ENCODE results near the gene PLK5.
"Not testable (repeated sequence)": the region's sequence is repeated elsewhere in the genome, so short reads cannot be mapped to it uniquely, and the experiment has no call there.

Gene PLK5

DNA sequence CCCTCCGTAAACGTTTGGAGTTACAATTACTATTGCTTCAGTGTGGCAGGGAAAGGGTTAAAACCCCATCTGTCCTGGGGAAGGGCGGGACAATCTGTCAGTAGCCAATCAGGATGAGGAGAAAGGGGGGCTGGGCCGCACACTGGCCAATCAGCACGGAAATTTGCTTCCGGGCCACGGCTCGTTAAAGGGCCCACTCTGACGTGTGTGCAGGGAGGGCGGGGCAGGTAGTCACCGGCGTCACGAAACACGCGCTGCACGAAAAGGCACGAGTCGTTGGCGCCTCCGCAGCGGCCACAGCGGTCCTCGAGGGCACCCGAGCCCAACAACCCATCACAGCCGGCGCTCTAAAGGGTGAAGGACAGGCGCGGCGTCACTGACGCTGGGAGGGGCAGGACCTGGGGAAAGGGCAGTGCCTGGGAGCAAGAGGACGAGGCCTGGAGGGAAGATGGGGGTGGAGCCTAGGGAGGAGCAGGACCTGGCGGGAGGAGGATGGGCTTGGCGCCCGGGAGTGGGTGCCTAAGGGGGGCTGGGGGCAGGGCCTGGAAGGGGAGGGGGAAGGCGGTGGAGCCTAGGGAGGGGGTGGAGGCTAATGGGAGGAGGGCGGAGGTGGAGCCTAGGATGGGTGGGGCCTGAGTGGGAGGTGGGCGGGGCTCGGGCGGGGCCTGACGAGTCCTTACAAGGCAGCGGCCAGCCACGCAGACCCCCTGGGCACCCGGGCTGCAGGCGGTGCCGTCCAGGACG, 15.9 kb upstream of the PLK5 start:
- DNase-seq: peak; percentile 97

DNA sequence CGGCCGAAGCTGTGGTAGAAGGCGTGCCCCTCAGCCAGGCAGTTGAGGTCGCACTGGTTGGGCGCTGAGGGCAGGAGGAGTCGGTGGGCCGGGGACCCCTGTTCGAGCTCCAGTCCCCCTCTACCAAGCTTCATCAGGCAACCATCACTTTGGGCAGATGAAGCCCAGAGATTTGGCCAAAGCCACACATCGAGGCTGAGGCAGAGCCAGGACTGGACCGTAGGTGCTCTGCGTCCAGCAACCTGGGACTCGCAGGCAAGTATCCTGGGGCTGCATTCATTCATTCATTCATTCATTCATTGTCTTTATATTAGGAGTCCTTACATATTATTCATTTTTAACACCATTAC, 15.4 kb upstream of the PLK5 start:
- DNase-seq: no peak

DNA sequence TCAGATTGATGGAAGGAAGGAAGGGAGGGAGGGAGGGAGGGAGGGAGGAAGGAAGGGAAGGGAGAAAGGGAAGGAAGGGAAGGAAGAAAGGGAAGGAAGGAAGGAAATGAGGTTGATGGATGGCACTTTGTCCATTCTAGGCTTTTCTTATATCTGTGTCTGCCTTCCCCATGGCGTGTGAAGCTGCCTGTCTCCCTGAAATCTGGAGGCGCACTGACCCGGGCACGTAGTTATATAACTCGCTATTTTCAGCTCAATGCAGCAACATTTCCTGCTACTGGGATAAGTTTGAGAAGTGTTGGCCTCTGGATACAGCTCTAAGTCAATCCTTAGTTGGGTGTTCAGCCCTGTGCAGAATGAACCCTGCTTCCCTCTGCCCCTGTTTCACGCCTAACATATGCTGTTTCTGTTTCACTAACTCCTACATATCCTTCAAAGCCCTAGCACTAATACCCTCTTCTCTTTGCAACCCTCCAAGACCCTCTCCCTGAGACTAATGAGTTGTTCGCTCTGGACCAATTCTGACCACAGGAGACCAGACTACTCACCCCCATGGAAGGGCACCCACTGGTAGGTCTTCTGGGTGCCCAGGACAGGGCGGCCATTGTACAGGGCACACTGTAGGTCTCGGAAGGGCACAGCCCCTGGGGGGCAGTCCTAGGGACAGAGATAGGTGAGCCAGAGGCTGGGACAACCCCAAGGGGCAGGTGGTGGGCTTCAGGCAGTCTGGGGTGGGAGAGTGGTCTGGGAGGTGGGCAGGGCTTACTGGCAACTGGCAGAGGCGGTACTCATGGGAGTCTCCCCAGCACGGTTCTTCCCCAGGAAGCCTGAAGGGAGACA, 14.1 kb upstream of the PLK5 start:
- no peak for DNase-seq

- no peak for DNase-seq
Observed at GRCh38 chr19:1510442-1510806, 13.5 kb upstream of the PLK5 start.

DNA sequence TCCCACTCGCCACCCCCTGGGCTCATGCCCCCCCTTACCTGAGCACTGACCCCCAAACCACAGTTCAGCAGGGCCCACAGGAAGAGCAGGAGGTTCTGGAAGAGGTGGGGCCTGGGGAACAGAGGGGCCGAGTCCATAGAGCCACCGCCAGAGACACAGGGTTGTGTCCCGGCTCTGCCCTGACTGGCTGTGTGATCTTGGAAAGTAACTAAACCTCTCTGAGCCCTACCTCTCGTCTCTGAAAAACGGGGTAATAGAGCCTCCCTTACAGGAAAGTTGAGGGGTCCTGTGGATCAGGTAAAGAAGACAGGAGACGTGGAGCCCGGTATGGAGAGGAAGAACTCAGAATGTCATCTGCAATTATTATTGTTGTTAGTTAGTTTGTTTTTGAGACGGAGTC, 13.1 kb upstream of the PLK5 start:
- no peak for DNase-seq

DNA sequence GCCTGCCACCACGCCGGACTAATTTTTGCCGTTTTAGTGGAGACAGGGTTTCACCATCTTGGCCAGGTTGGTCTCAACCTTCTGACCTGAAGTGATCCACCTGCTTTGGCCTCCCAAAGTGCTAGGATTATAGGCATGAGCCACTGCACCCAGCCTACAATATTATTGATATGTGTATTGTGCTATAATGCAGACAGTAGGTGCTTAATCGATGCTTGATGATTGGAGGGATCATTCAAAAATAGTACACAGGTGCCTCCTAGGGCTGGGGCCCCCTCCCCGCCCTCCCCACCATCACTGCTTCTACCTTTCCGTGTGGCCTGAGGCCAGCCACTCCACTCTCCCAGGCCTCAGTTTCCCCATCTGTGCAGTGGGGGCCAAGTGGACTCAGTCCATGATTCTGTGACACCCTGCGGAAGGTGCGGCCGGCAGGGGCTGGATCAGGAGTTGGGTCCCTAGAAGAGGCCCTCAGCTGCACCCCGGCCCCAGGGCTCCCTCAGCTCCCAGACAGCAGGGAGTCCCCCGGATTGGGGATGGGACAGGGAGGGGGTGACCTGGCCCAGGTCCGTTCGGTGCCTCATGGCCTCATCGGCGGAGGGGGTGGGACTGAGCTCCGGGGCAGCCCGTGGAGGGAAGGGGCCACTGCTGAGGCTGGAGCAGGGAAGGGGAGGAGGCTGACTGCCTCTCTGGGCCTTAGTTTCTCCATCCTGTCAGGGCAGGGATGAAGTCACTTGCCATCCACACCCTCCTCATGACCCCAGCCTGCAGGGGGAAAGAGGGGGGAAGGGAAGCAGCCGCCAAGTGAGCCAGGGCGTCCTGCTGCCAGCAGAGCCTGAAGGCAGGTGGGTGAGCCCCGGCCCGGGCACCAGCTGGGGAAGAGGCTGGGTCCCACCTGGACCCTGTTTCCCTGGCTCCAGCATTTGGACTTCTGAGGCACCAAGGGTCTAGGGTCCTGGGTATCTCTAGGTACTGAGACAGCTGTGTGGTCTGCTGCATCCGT, 12.3 kb upstream of the PLK5 start:
- DNase-seq: no peak

GRCh38 chr19:1512671-1513498, 11.0 kb upstream of the PLK5 start, which contains the start of gene ADAMTSL5:
ADAMTSL5 (minus strand) TSS chr19:1513019; CDS start chr19:1510943, 2,076 bp downstream.
- peak; percentile 50 for DNase-seq

DNA sequence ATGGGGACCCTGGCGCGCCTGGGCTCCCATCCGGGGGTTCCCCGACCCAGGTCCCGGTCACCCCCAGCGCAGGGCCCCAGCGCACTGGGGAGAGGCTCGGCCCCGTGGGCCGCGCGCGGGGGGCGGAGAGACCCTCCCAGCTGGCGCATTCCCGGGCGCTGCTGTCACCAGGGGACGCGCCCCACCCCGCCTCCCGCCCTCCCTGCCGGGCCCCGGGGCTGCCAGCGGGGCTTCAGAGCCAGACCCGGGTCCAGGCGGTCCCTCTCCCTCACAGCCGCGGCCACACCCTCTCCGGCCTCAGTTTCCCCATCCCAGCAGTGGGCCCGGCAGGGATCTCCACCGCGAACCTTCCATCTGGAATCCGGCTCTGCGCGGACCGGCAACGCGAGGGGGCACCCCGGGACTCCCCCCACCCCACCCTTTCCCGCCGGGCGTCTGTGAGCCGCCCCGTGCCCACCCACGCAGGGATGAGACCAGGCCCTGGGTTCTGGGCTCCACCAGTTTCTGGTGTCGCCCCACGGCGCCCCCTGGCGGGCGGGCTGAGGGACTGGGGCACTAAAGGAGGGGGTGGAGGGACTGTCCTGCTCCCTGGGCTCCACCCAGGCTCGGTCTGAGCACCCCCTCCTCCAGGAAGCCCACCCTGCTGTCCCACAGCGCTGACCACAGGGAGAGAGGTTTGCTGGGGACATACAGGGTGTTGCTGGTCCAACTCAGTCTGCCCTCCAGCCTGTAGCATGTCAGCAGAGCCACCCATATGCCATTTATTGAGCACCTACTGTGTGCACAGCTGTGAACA, 10.2 kb upstream of the PLK5 start:
- DNase-seq: peak; percentile 74

DNA sequence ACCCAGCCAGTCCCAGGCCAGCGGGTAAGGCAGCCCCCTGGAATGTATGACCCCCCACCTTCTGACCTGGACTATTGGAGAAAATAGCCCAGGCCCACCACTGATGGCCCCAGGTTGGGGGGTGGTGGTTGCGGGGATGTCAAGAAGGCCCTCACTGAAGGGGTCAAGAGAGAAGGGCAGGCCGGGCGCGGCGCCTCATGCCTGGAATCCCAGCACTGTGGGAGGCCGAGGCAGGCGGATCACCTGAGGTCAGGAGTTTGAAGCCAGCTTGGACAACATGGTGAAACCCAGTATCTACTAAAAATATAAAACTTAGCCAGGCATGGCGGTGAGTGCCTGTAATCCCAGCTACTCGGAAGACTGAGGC, 9.6 kb upstream of the PLK5 start:
- no peak for DNase-seq

DNA sequence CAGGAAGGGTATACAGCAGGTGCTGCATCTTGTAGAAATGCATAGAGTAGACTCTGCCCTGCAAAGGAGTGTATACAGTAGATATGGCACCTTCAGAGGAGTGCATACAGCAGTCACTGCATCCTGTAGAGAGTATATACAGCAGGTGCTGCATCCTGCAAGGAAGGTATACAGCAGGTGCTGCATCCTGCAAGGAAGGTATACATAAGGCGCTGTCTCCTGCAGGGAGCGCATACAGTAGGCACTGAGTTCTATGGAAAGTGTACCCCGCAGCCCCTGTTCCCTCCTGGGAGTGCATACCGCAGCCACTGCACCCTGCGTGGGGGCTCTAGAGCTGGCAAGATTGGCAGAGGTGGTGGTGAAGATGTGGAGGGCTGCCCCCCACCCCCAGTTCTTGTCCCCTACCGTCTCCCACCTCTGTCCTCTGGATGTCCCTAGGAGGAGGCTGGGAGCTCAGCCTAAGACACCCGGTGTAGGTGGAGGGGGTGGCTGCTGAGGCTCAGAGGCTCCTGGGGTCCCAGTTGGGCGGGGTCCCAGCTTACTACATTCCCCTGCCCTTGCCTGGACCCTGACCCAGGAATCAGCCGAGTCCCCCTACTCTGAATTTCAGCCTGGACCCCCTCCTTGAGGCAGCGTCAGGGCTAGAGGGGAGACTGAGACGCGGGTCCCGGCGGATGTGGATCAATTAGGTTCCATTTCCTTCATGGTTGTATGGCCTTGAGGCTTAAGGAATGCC, 8.7 kb upstream of the PLK5 start:
- DNase-seq: no peak

- peak; percentile 51 for DNase-seq
Observed at GRCh38 chr19:1516395-1516753, 7.5 kb upstream of the PLK5 start.

DNA sequence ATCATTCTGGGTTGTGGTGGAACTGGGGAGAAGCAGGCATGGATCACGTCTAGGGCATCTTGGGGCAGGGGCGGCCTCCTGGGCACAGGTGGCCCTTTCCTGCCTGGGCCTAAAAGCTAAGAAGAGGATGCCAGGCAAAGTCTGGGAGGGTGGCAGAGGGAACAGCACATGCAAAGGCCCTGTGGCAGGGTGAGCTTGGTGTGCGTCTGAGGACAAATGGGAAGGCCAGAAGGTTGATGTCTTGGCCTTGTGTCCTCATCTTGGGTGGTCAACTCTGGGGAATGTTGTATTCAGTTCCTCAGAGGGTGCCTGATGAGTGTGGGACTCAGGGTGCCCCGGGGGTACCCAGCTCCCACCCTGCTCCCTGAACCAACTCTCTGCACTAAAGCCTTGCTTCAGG, 5.4 kb upstream of the PLK5 start:
- DNase-seq: no peak

DNA sequence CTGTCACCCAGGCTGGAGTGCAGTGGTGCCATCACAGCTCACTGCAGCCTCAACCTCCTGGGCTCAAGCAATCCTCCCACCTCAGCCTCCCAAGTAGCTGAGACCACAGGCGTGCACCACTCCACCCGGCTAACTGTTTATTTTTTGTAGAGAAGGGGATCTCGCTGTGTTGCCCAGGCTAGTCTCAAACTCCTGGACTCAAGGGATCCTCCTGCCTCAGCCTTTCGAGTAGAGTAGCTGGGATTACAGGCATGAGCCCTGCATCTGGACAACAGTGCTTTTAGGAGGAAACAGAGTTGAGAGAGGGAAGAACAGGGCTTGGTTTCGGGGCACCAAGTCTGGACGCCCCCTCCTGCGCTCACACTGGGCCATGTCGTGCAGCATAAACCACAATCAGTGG, 4.1 kb upstream of the PLK5 start:
- DNase-seq: not testable (repeated sequence)

DNA sequence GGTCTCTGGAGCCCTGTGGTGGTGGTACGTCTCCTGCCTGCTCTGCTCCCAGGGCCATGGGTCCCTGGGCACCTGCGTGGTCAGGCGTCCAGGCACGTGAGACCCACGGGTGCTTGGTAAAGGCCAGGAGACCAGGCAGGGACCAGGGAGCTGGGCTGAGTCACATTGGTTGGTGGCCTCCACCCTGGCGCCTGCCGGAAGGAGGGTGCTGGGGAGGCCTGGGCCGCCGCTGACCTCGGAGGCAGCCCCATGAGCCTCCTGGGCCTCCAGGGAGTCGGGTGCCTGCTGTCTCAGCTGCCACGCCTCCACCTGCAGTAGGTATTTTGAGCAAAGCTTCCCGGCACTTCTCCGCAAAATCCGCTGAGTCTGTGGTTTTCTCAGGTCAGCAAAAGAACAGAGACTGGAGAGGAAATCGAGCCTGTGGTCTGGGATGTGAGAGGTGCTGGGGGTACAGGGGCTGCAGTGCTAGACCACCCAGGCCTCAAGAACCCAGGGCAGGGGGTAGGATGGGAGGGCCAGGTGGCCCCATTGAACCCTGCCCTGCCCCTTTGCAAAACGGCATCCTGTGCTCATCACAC, 3.6 kb upstream of the PLK5 start:
- DNase-seq: no peak

DNA sequence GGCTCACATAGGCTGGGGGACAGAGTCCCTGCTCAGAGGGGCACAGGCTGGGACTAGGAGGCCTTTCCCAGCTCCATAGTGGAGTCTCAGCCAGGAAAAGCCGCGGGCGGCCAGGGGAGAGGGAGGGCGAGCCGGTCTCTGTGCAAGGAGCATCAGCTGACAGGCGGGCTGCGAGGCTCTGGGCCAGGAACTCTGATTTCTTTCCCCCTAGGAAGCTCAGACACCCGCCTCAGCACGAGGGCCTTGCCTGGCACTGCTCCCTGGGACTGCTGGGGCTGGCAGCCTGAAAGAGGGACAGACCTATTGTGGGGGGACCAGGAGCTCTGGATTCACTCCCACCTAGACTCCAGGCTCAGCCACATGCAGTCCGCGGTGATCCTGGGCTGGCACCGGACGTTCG, 2.2 kb upstream of the PLK5 start:
- DNase-seq: no peak

DNA sequence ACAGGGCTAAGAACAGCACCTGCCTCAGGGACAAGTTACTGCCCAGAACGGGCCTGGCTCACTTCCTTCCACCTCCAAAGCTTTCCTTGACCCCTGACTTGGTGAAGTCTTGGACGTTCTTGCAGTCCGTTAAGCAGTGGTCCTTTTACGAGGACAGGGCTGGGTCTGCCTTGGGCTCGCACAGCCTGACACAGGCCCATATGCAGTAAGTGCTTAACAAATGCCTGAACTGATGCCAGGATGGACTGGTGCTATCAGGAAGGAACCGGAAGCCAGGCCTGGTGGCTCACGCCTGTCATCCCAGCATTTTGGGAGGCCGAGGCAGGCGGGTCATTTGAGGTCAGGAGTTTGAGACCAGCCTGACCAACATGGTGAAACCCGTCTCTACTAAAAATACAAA, 1.8 kb upstream of the PLK5 start:
- DNase-seq: no peak

DNA sequence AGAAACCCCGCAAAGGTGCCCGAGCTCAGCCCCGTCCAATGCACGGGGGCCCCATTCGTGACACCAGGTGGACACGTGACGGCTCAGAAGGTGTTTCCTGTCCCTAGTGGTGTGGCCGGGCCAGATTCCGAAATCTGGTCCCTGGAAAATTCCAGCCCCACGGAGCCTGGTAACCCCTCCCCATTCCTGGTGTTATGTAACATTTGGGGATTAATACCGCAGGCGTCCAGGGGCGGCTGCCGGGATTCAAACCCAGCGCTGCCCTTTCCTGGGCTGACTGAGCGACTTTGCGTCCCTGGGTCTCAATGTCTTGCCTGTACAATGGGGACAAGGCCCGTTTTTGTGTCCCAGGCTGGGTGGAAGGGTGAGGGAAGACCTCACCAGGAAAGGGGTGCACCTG, 1.0 kb upstream of the PLK5 start:
- DNase-seq: no peak

- no peak for DNase-seq
Observed at GRCh38 chr19:1524287-1524971, 552 bp downstream of the PLK5 start.

- DNase-seq: no peak
Observed at GRCh38 chr19:1524972-1525325, 1.1 kb downstream of the PLK5 start.

DNA sequence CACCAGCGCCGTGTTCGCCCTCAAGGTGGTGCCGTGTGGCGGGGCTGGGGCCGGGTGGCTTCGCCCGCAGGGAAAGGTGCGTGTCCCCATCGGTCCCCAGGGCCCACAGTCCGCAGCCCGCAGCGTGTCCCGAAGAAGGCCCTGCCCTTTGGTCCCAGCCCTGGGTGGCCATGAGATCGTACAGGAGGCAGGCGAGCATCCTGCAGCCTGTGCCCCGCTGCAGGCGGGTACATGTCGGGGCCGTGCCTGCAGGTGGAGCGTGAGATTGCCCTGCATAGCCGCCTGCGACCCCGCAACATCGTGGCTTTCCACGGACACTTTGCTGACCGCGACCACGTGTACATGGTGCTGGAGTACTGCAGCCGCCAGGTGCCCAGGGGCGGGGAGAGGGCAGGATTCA, 1.5 kb downstream of the PLK5 start:
- DNase-seq: no peak

Data from NCI-H82 (cell line).